Muscle of leg (tissue), 11 donors: ENCODE measurements around the gene EPAS1. TPM values are rescaled to one million over a fixed set of nuclear protein-coding genes. Genes with fewer than 3 reads are reported as not detected.

Experiments used
- DNase-seq: peaks from one replicate; pipeline ENCODE4 v3.0.0; 2013
- H3K27ac ChIP-seq: one replicate; pipeline ENCODE4 v1.5.1; 2013; ENCODE audit warnings: mild to moderate bottlenecking, low read length, control low read depth
- H3K27me3 ChIP-seq: one replicate; pipeline ENCODE4 v1.6.1; 2013; ENCODE audit warnings: low read length; ENCODE audit not compliant: control insufficient read depth, insufficient read depth
- H3K36me3 ChIP-seq: one replicate; pipeline ENCODE4 v1.6.1; 2013; ENCODE audit warnings: low read length; ENCODE audit not compliant: control insufficient read depth, insufficient read depth
- H3K4me1 ChIP-seq: one replicate; pipeline ENCODE4 v1.6.1; 2013; ENCODE audit warnings: low read length; ENCODE audit not compliant: control insufficient read depth, insufficient read depth
- H3K4me3 ChIP-seq: one replicate; pipeline ENCODE4 v1.5.1; 2013; ENCODE audit warnings: low read length, control low read depth
- H3K9me3 ChIP-seq: replicated peaks from 2 replicates; pipeline ENCODE4 v1.6.1; 2013; ENCODE audit warnings: low read depth, low read length; ENCODE audit not compliant: control insufficient read depth
- WGBS: methylation state at CpG from one replicate; pipeline ENCODE4 v1.1.5; 2013; ENCODE audit warnings: missing lambda C conversion rate; ENCODE audit not compliant: insufficient coverage; 5-methylcytosine and 5-hydroxymethylcytosine counted together
- polyA plus RNA-seq, 8 donors: library from polyadenylated mRNA; unstranded; fragments of 120-200 nt; gene quantifications; one replicate each; pipeline versions ENCODE4 v1.2.1 to v1.2.3, GENCODE V29; 2013; ENCODE audit warnings: inconsistent platforms in 1 of 8, low replicate concordance in 1 of 8; ENCODE audit not compliant: insufficient read length in 8 of 8, insufficient read depth in 1 of 8
- total RNA-seq: library from RNA; stranded (reverse); fragments of 120-200 nt; gene quantifications from one replicate; pipeline ENCODE4 v1.2.4, GENCODE V29; 2013

The EPAS1 gene
- total and polyA plus RNA-seq, 9 donors, result 13.3 to 43.1 (median 34.7) TPM

GRCh38 chr2:46360303-46360702, 63.1 kb downstream of the EPAS1 start:
- Histone ChIP-seq H3K27me3 (no peaks in the 10 kb centered on the region), H3K4me3 (no peak overlapping the region), H3K4me1 (no peaks in the 10 kb centered on the region), H3K27ac (no peak overlapping the region), H3K9me3 (no peaks in the 10 kb centered on the region), H3K36me3 (peaks cover 6% of the 10 kb centered on the region)
- 70% methylated on average over 3 of the region's 3 CpGs for WGBS
- no peak for DNase-seq

- H3K27me3 ChIP-seq, result no peaks in the 10 kb centered on the region
- DNase-seq, result no peak
- H3K4me3 ChIP-seq, result no peak overlapping the region
- 93% methylated on average over 5 of the region's 6 CpGs for WGBS
- H3K9me3 ChIP-seq, result no peaks in the 10 kb centered on the region
- H3K36me3 ChIP-seq, result peaks cover 3% of the 10 kb centered on the region
- H3K27ac ChIP-seq, result no peak overlapping the region
- no peaks in the 10 kb centered on the region for H3K4me1 ChIP-seq
These were observed 64.9 kb downstream of the EPAS1 start for GRCh38 chr2:46361920-46362666.

GRCh38 chr2:46362667-46363012, 65.4 kb downstream of the EPAS1 start:
- no peak overlapping the region for H3K27ac ChIP-seq

GRCh38 chr2:46363535-46364170, 66.4 kb downstream of the EPAS1 start:
- DNase-seq, result peak; percentile 58
- H3K27me3 ChIP-seq, result no peaks in the 10 kb centered on the region
- no peak overlapping the region for H3K27ac ChIP-seq
- no peak overlapping the region for H3K4me3 ChIP-seq
- H3K9me3 ChIP-seq, result no peaks in the 10 kb centered on the region
- peaks cover 1% of the 10 kb centered on the region for H3K36me3 ChIP-seq
- no CpG with 5 or more reads among the region's 4 CpGs for WGBS
- H3K4me1 ChIP-seq, result no peaks in the 10 kb centered on the region

More at GRCh38 chr2:46362667-46363012, 65.4 kb downstream of the EPAS1 start:
- Histone ChIP-seq H3K4me1 (no peaks in the 10 kb centered on the region), H3K9me3 (no peaks in the 10 kb centered on the region), H3K27me3 (no peaks in the 10 kb centered on the region), H3K36me3 (peaks cover 3% of the 10 kb centered on the region), H3K4me3 (no peak overlapping the region)
- no CpG with 5 or more reads among the region's 4 CpGs for WGBS
- DNase-seq, result no peak

- peak; percentile 66 for DNase-seq
- Histone ChIP-seq H3K4me1 (no peaks in the 10 kb centered on the region), H3K27me3 (no peaks in the 10 kb centered on the region), H3K4me3 (no peak overlapping the region), H3K36me3 (no peaks in the 10 kb centered on the region), H3K9me3 (no peaks in the 10 kb centered on the region), H3K27ac (no peak overlapping the region)
- WGBS, result no CpG with 5 or more reads among the region's 4 CpGs
These were observed 67.7 kb downstream of the EPAS1 start for GRCh38 chr2:46364797-46365457.

- Histone ChIP-seq H3K4me1 (no peaks in the 10 kb centered on the region), H3K36me3 (no peaks in the 10 kb centered on the region), H3K4me3 (no peak overlapping the region), H3K9me3 (no peaks in the 10 kb centered on the region), H3K27me3 (no peaks in the 10 kb centered on the region), H3K27ac (no peak overlapping the region)
- peak; percentile 24 for DNase-seq
- WGBS, result 84% methylated on average over 12 of the region's 15 CpGs
These were observed 68.9 kb downstream of the EPAS1 start for GRCh38 chr2:46365913-46366667.

GRCh38 chr2:46366668-46367052, 69.5 kb downstream of the EPAS1 start:
- no peak overlapping the region for H3K27ac ChIP-seq
- H3K9me3 ChIP-seq, result no peaks in the 10 kb centered on the region
- H3K36me3 ChIP-seq, result no peaks in the 10 kb centered on the region
- peak; percentile 20 for DNase-seq
- 17% methylated on average over 1 of the region's 9 CpGs for WGBS
- no peaks in the 10 kb centered on the region for H3K27me3 ChIP-seq
- H3K4me1 ChIP-seq, result no peaks in the 10 kb centered on the region
- no peak overlapping the region for H3K4me3 ChIP-seq

- no peaks in the 10 kb centered on the region for H3K36me3 ChIP-seq
- 79% methylated on average over 6 of the region's 6 CpGs for WGBS
- no peak for DNase-seq
- H3K4me3 ChIP-seq, result no peak overlapping the region
- no peaks in the 10 kb centered on the region for H3K9me3 ChIP-seq
- no peaks in the 10 kb centered on the region for H3K27me3 ChIP-seq
- no peaks in the 10 kb centered on the region for H3K4me1 ChIP-seq
- H3K27ac ChIP-seq, result peak overlapping the region; percentile 17
These were observed 70.1 kb downstream of the EPAS1 start for GRCh38 chr2:46367286-46367685.

- Histone ChIP-seq H3K9me3 (no peaks in the 10 kb centered on the region), H3K36me3 (peaks cover 2% of the 10 kb centered on the region), H3K27me3 (no peaks in the 10 kb centered on the region), H3K4me3 (no peak overlapping the region), H3K27ac (no peak overlapping the region), H3K4me1 (no peaks in the 10 kb centered on the region)
- WGBS, result 100% methylated on average over 1 of the region's 2 CpGs
- DNase-seq, result no peak
These were observed 71.2 kb downstream of the EPAS1 start for GRCh38 chr2:46368401-46368800.

GRCh38 chr2:46369783-46370182, 72.6 kb downstream of the EPAS1 start:
- peaks cover 2% of the 10 kb centered on the region for H3K36me3 ChIP-seq
- WGBS, result 83% methylated on average over 1 of the region's 5 CpGs

More at GRCh38 chr2:46369783-46370182, 72.6 kb downstream of the EPAS1 start:
- H3K27ac ChIP-seq, result no peak overlapping the region
- DNase-seq, result no peak
- no peaks in the 10 kb centered on the region for H3K27me3 ChIP-seq
- no peaks in the 10 kb centered on the region for H3K9me3 ChIP-seq
- no peaks in the 10 kb centered on the region for H3K4me1 ChIP-seq
- no peak overlapping the region for H3K4me3 ChIP-seq
